ENCODE results near the gene ANKRD17.

GRCh38 chr4:73129319-73129718, 129.3 kb downstream of the ANKRD17 start:
- TF ChIP-seq ATF2 (CRISPR knock-in tag; IDR thresholded peaks at IDR 0.05), result no peak
- no peak for TF ChIP-seq ARID3B (CRISPR knock-in tag; IDR thresholded peaks at IDR 0.05; ENCODE audit: borderline replicate concordance)
- TF ChIP-seq L3MBTL2 (IDR thresholded peaks at IDR 0.05), result no peak
